ENCODE data around the gene ATP8B1. TPM values are rescaled to one million over a fixed set of nuclear protein-coding genes. Genes with fewer than 3 reads are reported as not detected.

The ATP8B1 gene
- total RNA-seq, 1 experiment from 2014 or later, result 15.9 TPM

GRCh38 chr18:57715073-57715472 is 88.0 kb downstream of the ATP8B1 start (continued):
- TF ChIP-seq CBX3 (IDR thresholded peaks at IDR 0.05; ENCODE audit: low read depth), result no peak
- TF ChIP-seq YY1 (IDR thresholded peaks at IDR 0.05; ENCODE audit: extremely low read depth, insufficient replicate concordance, low read depth, low read length), result no peak
- TF ChIP-seq SP1 (IDR thresholded peaks at IDR 0.05; ENCODE audit: low read depth), result no peak
- TF ChIP-seq, protein P1, sequence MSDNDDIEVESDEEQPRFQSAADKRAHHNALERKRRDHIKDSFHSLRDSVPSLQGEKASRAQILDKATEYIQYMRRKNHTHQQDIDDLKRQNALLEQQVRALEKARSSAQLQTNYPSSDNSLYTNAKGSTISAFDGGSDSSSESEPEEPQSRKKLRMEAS (IDR thresholded peaks at IDR 0.05), result no peak
- TF ChIP-seq ELF1 (IDR thresholded peaks at IDR 0.05; ENCODE audit: borderline replicate concordance, low read depth), result no peak
- TF ChIP-seq JUND (IDR thresholded peaks at IDR 0.05), result no peak
- TF ChIP-seq ZNF274 (IDR thresholded peaks at IDR 0.05; ENCODE audit: low read depth, low read length), result no peak

- TF ChIP-seq, protein P1 (IDR thresholded peaks at IDR 0.05), result no peak
- no peak for TF ChIP-seq SP1 (IDR thresholded peaks at IDR 0.05; ENCODE audit: low read depth)
- no peak for TF ChIP-seq SIN3A (IDR thresholded peaks at IDR 0.05; ENCODE audit: low read depth)
- TF ChIP-seq ZNF274 (IDR thresholded peaks at IDR 0.05; ENCODE audit: low read depth, low read length), result no peak
- TF ChIP-seq POLR2A (IDR thresholded peaks at IDR 0.05; ENCODE audit: borderline replicate concordance, extremely low read depth, insufficient read depth, insufficient read length), result no peak
- no peak for TF ChIP-seq ZBTB33 (IDR thresholded peaks at IDR 0.05; ENCODE audit: extremely low read depth, insufficient replicate concordance, low read length)
- TF ChIP-seq EZH2 (IDR thresholded peaks at IDR 0.05), result no peak
- no peak for TF ChIP-seq ZFX (IDR thresholded peaks at IDR 0.05)
- no peak for TF ChIP-seq CTCF (IDR thresholded peaks at IDR 0.05 in 2 of 3, conservative IDR thresholded peaks at IDR 0.05 in 1 of 3; ENCODE audit: borderline replicate concordance in 1 of 3, insufficient read depth in 1 of 3, low read depth in 2 of 3, low read length in 2 of 3)
- no peak for TF ChIP-seq TCF7L2 (IDR thresholded peaks at IDR 0.05; ENCODE audit: borderline replicate concordance, extremely low read depth, insufficient read depth, insufficient read length)
- TF ChIP-seq POLR2AphosphoS5 (IDR thresholded peaks at IDR 0.05; ENCODE audit: low read depth, low read length), result no peak
- no peak for TF ChIP-seq FOSL1 (IDR thresholded peaks at IDR 0.05; ENCODE audit: low read depth)
- TF ChIP-seq REST (IDR thresholded peaks at IDR 0.05; ENCODE audit: low read depth), result no peak
- TF ChIP-seq RAD21 (IDR thresholded peaks at IDR 0.05; ENCODE audit: low read depth), result no peak
- no peak for TF ChIP-seq ELF1 (IDR thresholded peaks at IDR 0.05; ENCODE audit: borderline replicate concordance, low read depth)
- TF ChIP-seq CBX3 (IDR thresholded peaks at IDR 0.05; ENCODE audit: low read depth), result no peak
- ChIA-PET CTCF (no interaction called here), RAD21 (ENCODE audit: low non-redundant PET in 1 of 2, low total read pairs in 2 of 2, uncharacterized antibody in 2 of 2, unreplicated experiment in 2 of 2) (no interaction called here), POLR2A (no interaction called here)
- intact Hi-C loops (cut with micrococcal nuclease), result no loop called here
- DNase-seq (ENCODE audit: low read depth, low spot score) (no peak), ATAC-seq (no peak)
- Histone ChIP-seq H3K4me3 (replicated peaks in 1 of 2; ENCODE audit: low read depth in 1 of 2, low read length in 2 of 2) (no peak overlapping the region), H3K27ac (ENCODE audit: low read depth, low read length) (no peak overlapping the region), H3K9me2 (ENCODE audit: insufficient read depth) (no peaks in the 10 kb centered on the region), H3K27me3 (ENCODE audit: insufficient read depth, low read length) (no peaks in the 10 kb centered on the region), H3K36me3 (ENCODE audit: control insufficient read depth in 1 of 2, insufficient read depth in 2 of 2, low read length in 2 of 2) (no peaks in the 10 kb centered on the region), H3K4me1 (ENCODE audit: control insufficient read depth in 1 of 2, insufficient read depth in 2 of 2, low read length in 2 of 2) (peaks cover 10 to 26% of the 10 kb centered on the region in 2 experiments), H3K4me2 (ENCODE audit: low read length) (no peak overlapping the region), H2AFZ (ENCODE audit: low read depth, low read length, poor library complexity, severe bottlenecking) (no peak overlapping the region), H3K79me2 (ENCODE audit: insufficient read depth, low read length) (0 out of 2 replicates have a peak, but pooled peaks cover 2% of the 10 kb centered on the region), H3K9me3 (ENCODE audit: control insufficient read depth in 1 of 2, insufficient read depth in 1 of 2, low read depth in 1 of 2, low read length in 2 of 2) (no peaks in the 10 kb centered on the region), H4K20me1 (ENCODE audit: insufficient read depth) (no peaks in the 10 kb centered on the region), H3K9ac (ENCODE audit: low read length) (no peak overlapping the region)
- no TSS peak for BruUV-seq (replicated peaks)
Observed at GRCh38 chr18:57710226-57710625, 92.9 kb downstream of the ATP8B1 start.

Data from HCT116 (cell line).